ENCODE results near the gene RGSL1.
"Not testable (repeated sequence)": the region's sequence is repeated elsewhere in the genome, so short reads cannot be mapped to it uniquely, and the experiment has no call there.

The RGSL1 gene

GRCh38 chr1:182426442-182427430, 23.2 kb upstream of the RGSL1 start:
- ATAC-seq (replicated peaks; ENCODE audit: extremely low read depth, poor library complexity, severe bottlenecking), result peak; percentile 39
- Mint-ChIP-seq H3K4me1 (peaks cover 35% of the 10 kb centered on the region), H3K9me3 (no peaks in the 10 kb centered on the region), H3K4me3 (no peak overlapping the region), H3K36me3 (ENCODE audit: insufficient read depth) (peaks cover 5% of the 10 kb centered on the region), H3K27me3 (no peaks in the 10 kb centered on the region), H3K27ac (ENCODE audit: low read depth) (peak overlapping the region; percentile 38)
- DNase-seq (ENCODE audit: low spot score in 2 of 2), result no peak

GRCh38 chr1:182428043-182428442, 21.9 kb upstream of the RGSL1 start:
- no peaks in the 10 kb centered on the region for H3K9me3 Mint-ChIP-seq
- DNase-seq (ENCODE audit: low spot score in 2 of 2) (no peak), ATAC-seq (replicated peaks; ENCODE audit: extremely low read depth, poor library complexity, severe bottlenecking) (no peak)
- no peaks in the 10 kb centered on the region for H3K27me3 Mint-ChIP-seq
- peaks cover 35% of the 10 kb centered on the region for H3K4me1 Mint-ChIP-seq
- no peak overlapping the region for H3K4me3 Mint-ChIP-seq
- no peak overlapping the region for H3K27ac Mint-ChIP-seq (ENCODE audit: low read depth)
- peaks cover 5% of the 10 kb centered on the region for H3K36me3 Mint-ChIP-seq (ENCODE audit: insufficient read depth)

- peak overlapping the region; percentile 7 for H3K4me3 Mint-ChIP-seq
- H3K27ac Mint-ChIP-seq (ENCODE audit: low read depth), result peak overlapping the region; percentile 65
- peaks cover 35% of the 10 kb centered on the region for H3K4me1 Mint-ChIP-seq
- ATAC-seq (replicated peaks; ENCODE audit: extremely low read depth, poor library complexity, severe bottlenecking) (peak; percentile 88), DNase-seq (ENCODE audit: low spot score in 2 of 2) (peak in 1 of 2 donors; percentile 29)
- no peaks in the 10 kb centered on the region for H3K27me3 Mint-ChIP-seq
- no peaks in the 10 kb centered on the region for H3K9me3 Mint-ChIP-seq
- H3K36me3 Mint-ChIP-seq (ENCODE audit: insufficient read depth), result peaks cover 3% of the 10 kb centered on the region
Observed at GRCh38 chr1:182430263-182431068, 19.5 kb upstream of the RGSL1 start.

- Mint-ChIP-seq H3K27me3 (no peaks in the 10 kb centered on the region), H3K4me1 (peaks cover 31% of the 10 kb centered on the region), H3K36me3 (ENCODE audit: insufficient read depth) (peaks cover 2% of the 10 kb centered on the region), H3K27ac (ENCODE audit: low read depth) (peak overlapping the region; percentile 65), H3K4me3 (no peak overlapping the region), H3K9me3 (no peaks in the 10 kb centered on the region)
- no peak for ATAC-seq (replicated peaks; ENCODE audit: extremely low read depth, poor library complexity, severe bottlenecking)
- no peak for DNase-seq (ENCODE audit: low spot score in 2 of 2)
Observed at GRCh38 chr1:182431278-182431677, 18.7 kb upstream of the RGSL1 start.

- Mint-ChIP-seq H3K27ac (ENCODE audit: low read depth) (no peak overlapping the region), H3K36me3 (ENCODE audit: insufficient read depth) (peaks cover 2% of the 10 kb centered on the region), H3K4me1 (peaks cover 15% of the 10 kb centered on the region), H3K4me3 (no peak overlapping the region), H3K9me3 (peaks cover 10% of the 10 kb centered on the region), H3K27me3 (no peaks in the 10 kb centered on the region)
- ATAC-seq (replicated peaks; ENCODE audit: extremely low read depth, poor library complexity, severe bottlenecking) (no peak), DNase-seq (ENCODE audit: low spot score in 2 of 2) (no peak)
Observed at GRCh38 chr1:182433580-182433979, 16.4 kb upstream of the RGSL1 start.

- DNase-seq (ENCODE audit: low spot score in 2 of 2), result no peak
- Mint-ChIP-seq H3K27ac (ENCODE audit: low read depth) (no peak overlapping the region), H3K36me3 (ENCODE audit: insufficient read depth) (no peaks in the 10 kb centered on the region), H3K4me1 (no peaks in the 10 kb centered on the region), H3K27me3 (no peaks in the 10 kb centered on the region), H3K4me3 (no peak overlapping the region), H3K9me3 (peaks cover 10% of the 10 kb centered on the region)
- no peak for ATAC-seq (replicated peaks; ENCODE audit: extremely low read depth, poor library complexity, severe bottlenecking)
Observed at GRCh38 chr1:182438326-182438725, 11.6 kb upstream of the RGSL1 start.

- H3K36me3 Mint-ChIP-seq (ENCODE audit: insufficient read depth), result no peaks in the 10 kb centered on the region
- peaks cover 10% of the 10 kb centered on the region for H3K9me3 Mint-ChIP-seq
- peaks cover 6% of the 10 kb centered on the region for H3K4me1 Mint-ChIP-seq
- no peak overlapping the region for H3K4me3 Mint-ChIP-seq
- no peak for DNase-seq (ENCODE audit: low spot score in 2 of 2)
- H3K27ac Mint-ChIP-seq (ENCODE audit: low read depth), result no peak overlapping the region
- no peak for ATAC-seq (replicated peaks; ENCODE audit: extremely low read depth, poor library complexity, severe bottlenecking)
- no peaks in the 10 kb centered on the region for H3K27me3 Mint-ChIP-seq
Observed at GRCh38 chr1:182441719-182442118, 8.2 kb upstream of the RGSL1 start.

- ATAC-seq (replicated peaks; ENCODE audit: extremely low read depth, poor library complexity, severe bottlenecking) (no peak), DNase-seq (ENCODE audit: low spot score in 2 of 2) (no peak)
- Mint-ChIP-seq H3K9me3 (peaks cover 10% of the 10 kb centered on the region), H3K36me3 (ENCODE audit: insufficient read depth) (no peaks in the 10 kb centered on the region), H3K27me3 (no peaks in the 10 kb centered on the region), H3K27ac (ENCODE audit: low read depth) (no peak overlapping the region), H3K4me3 (no peak overlapping the region), H3K4me1 (peaks cover 6% of the 10 kb centered on the region)
Observed at GRCh38 chr1:182442333-182442732, 7.6 kb upstream of the RGSL1 start.

GRCh38 chr1:182444497-182444896, 5.4 kb upstream of the RGSL1 start:
- no peaks in the 10 kb centered on the region for H3K9me3 Mint-ChIP-seq
- H3K4me3 Mint-ChIP-seq, result no peak overlapping the region
- ATAC-seq (replicated peaks; ENCODE audit: extremely low read depth, poor library complexity, severe bottlenecking) (no peak), DNase-seq (ENCODE audit: low spot score in 2 of 2) (no peak)
- no peaks in the 10 kb centered on the region for H3K36me3 Mint-ChIP-seq (ENCODE audit: insufficient read depth)
- H3K27ac Mint-ChIP-seq (ENCODE audit: low read depth), result no peak overlapping the region
- no peaks in the 10 kb centered on the region for H3K27me3 Mint-ChIP-seq
- H3K4me1 Mint-ChIP-seq, result peaks cover 6% of the 10 kb centered on the region

GRCh38 chr1:182446033-182446669, 3.8 kb upstream of the RGSL1 start:
- Mint-ChIP-seq H3K4me1 (peaks cover 6% of the 10 kb centered on the region), H3K36me3 (ENCODE audit: insufficient read depth) (no peaks in the 10 kb centered on the region), H3K27me3 (no peaks in the 10 kb centered on the region), H3K4me3 (no peak overlapping the region), H3K27ac (ENCODE audit: low read depth) (no peak overlapping the region), H3K9me3 (no peaks in the 10 kb centered on the region)
- DNase-seq (ENCODE audit: low spot score in 2 of 2), result no peak
- no peak for ATAC-seq (replicated peaks; ENCODE audit: extremely low read depth, poor library complexity, severe bottlenecking)

- not testable (repeated sequence) for H3K27me3 Mint-ChIP-seq; H3K4me1 Mint-ChIP-seq; H3K27ac Mint-ChIP-seq (ENCODE audit: low read depth); DNase-seq (ENCODE audit: low spot score in 2 of 2); ATAC-seq (replicated peaks; ENCODE audit: extremely low read depth, poor library complexity, severe bottlenecking); H3K4me3 Mint-ChIP-seq; H3K36me3 Mint-ChIP-seq (ENCODE audit: insufficient read depth); H3K9me3 Mint-ChIP-seq
Observed at GRCh38 chr1:182447124-182447523, 2.8 kb upstream of the RGSL1 start.

GRCh38 chr1:182447660-182448059, 2.3 kb upstream of the RGSL1 start:
- Mint-ChIP-seq H3K9me3 (no peaks in the 10 kb centered on the region), H3K36me3 (ENCODE audit: insufficient read depth) (no peaks in the 10 kb centered on the region), H3K27ac (ENCODE audit: low read depth) (no peak overlapping the region), H3K4me1 (peaks cover 6% of the 10 kb centered on the region), H3K27me3 (no peaks in the 10 kb centered on the region), H3K4me3 (no peak overlapping the region)
- DNase-seq (ENCODE audit: low spot score in 2 of 2) (no peak), ATAC-seq (replicated peaks; ENCODE audit: extremely low read depth, poor library complexity, severe bottlenecking) (no peak)

Measured in central memory CD8-positive, alpha-beta T cell (primary cell).